Measurements from ENCODE around the gene CCDC88C.
"Not testable (repeated sequence)": the region's sequence is repeated elsewhere in the genome, so short reads cannot be mapped to it uniquely, and the experiment has no call there.

Gene CCDC88C

DNA sequence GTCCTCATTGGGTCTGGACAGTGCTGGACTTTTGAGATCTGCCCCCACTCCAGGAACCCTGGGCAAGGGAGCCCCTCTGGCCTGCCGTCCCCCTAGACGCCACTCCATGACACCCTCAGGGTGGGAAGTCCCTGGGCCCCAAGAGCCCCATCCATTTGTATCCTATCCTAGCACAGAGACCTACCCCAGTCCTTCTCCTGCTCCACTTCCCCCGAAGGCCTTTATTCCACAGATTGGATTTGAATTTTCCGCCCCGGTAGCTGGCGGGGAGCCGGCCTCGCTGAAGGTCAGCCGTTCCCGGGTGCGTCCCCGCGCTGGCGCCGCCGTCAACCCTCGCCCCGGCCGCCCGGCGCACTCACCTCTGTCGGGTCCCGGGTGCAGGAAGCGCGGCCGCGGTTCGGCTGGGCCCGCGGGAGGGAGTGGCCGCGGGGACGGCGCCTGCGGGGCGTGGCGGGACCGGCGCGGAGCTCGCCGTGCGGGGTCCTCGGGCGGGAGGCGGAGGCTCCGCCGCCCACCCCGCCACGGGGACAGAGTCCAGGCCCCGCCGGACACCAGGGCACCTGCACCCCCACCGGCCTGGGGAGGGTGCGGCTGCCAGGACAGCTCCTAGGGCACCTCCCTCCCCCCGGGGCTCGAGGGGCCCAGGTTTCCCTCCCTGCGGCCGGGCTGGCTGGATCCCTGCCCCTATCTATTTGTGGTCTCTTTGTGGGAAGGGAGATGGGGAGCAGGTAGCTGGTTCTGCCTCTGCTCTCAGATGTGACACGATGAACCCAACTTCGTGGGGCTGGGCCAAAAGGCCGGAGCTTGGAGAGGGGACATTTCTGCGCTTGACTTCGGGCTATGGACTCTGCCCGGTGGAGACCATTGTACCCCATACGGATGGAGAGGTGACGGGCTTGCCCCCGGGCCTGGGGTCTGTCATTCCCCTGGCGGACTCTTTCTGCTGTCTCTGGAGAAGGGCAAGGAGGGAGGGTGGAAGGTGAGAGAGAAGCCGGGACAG is 153.2 kb downstream of the CCDC88C start:
- DNase-seq, result no peak

DNA sequence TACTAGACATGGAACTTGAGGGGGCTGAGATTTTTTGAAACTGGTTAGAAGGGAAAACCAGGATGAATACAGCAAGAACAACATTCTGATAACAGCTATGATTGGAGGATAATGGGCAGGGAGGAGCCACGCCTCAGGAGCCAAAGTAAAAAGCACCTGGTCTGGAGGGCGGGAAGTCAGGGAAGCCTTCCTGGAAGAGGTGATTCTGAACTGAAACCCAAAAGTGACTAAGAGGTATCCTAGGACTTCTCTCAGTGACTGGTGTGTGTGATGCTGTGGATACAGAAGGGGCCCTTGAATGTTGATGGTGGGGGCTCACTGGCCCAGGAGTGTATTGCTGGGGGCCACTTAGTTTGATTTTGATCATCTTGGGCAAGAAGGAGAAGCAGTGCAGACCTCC is 154.3 kb downstream of the CCDC88C start:
- DNase-seq, result no peak

GRCh38 chr14:91261986-91262549 is 155.6 kb downstream of the CCDC88C start:
- DNase-seq, result no peak

DNA sequence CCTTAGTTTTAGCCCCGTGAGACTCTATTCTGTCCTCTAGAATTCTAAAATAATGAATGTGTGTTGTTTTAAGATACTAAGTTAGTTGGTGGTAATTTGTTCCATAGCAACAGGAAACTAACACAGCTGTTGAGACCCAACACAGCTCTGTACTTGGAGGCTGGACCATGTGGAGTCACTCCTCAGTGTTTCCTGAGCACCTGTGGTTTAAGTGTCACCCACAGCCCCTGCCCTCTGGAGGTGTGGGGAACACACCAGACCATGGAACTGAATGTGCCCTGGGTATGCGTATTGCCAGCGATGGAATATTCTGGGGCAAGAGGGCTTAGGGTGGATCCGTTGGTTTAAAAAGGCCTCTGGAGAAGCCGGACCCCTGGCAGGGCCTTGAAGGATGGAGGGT is 156.5 kb downstream of the CCDC88C start:
- DNase-seq, result no peak

GRCh38 chr14:91258876-91259275 is 158.7 kb downstream of the CCDC88C start:
- DNase-seq, result no peak

- DNase-seq, result no peak
These were observed 159.5 kb downstream of the CCDC88C start for GRCh38 chr14:91258011-91258618.

GRCh38 chr14:91257328-91258010 is 160.2 kb downstream of the CCDC88C start:
- no peak for DNase-seq

- no peak for DNase-seq
These were observed 161.0 kb downstream of the CCDC88C start for GRCh38 chr14:91256661-91257060.

GRCh38 chr14:91255026-91255695 is 162.5 kb downstream of the CCDC88C start:
- no peak for DNase-seq

DNA sequence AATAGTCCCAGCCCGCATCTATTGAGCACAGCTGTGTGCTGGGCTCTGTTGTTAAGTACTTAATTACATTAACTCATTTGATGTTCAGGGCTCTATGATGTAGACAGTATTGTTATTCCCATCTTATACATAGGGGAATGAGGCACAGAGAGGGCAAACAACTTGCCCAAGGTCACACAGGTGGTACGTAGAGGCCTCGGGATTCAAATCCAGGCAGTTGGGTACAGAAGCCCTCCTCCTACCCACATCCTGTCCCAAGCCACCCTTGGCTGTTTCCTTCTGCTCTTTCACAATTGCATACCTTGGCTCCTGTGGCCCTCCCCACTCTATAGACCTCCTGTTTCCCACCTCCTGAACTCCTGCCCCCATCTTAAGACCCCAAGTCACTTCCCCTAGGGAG is 163.2 kb downstream of the CCDC88C start:
- no peak for DNase-seq

GRCh38 chr14:91253795-91254323 is 163.8 kb downstream of the CCDC88C start:
- DNase-seq, result no peak

DNA sequence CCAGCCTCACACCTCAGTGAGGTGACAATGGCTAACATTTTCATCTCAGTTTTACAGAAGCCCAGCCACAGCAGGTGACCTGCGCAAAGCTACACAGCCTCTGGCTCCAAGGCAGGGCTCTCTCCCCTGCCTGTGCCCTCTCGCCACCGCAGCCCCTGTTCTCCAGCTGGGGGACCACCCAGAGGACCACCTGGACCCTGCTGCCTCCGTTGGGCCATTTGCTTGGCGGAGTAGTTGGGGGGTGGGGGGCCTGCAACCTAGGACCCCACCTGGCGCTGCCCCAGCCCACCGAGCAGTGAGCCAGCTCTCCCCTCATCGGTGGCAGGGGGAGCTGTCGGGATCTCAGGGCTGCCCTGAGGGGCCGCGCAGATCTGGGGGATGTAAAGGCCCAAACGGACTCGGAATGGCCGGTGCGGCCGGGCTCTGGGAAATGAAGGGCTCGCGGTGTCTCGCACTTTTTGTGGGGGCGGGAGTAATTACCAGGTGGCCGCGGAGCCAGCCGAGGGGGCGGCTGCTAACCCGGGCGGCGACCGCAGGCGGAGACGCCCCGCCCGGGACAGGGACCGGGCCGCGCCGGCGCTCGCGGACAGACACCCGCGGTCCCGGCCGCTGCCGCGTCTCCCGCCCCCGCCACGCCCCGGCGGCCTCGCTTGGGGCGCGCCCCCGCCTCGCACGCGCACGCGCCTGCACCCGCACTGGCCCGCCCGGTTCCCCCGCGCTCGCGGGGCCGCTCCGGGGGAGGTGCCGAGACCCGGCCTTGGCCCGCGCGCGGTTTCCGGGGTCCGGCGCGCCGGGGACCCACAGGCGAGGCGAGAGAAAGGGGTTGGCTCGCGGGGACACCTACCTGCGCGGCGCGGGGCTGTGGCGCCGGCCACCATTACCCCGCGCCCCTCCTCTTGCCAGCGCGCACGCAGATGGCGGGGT is 164.5 kb downstream of the CCDC88C start:
- peak; percentile 58 for DNase-seq

- no peak for DNase-seq
These were observed 166.7 kb downstream of the CCDC88C start for GRCh38 chr14:91250912-91251311.

GRCh38 chr14:91249841-91250616 is 167.6 kb downstream of the CCDC88C start:
- DNase-seq, result peak; percentile 81

GRCh38 chr14:91246051-91246852 is 171.4 kb downstream of the CCDC88C start:
- DNase-seq, result peak; percentile 19

DNA sequence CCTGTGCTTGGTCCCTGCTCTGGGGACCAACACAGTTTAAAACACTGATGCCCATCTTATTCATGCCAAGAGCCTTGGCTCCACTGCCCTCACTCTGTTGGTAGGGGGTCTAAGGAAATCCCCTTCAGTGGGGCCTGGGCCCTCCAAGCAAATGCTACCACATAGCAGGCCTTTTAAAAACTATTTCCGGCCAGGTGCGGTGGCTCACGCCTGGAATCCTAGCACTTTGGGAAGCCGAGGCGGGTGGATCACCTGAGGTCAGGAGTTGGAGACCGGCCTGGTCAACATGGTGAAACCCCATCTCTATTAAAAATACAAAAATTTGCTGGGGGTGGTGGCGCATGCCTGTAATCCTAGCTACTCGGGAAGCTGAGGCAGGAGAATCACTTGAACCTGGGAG is 172.0 kb downstream of the CCDC88C start:
- DNase-seq, result not testable (repeated sequence)

DNA sequence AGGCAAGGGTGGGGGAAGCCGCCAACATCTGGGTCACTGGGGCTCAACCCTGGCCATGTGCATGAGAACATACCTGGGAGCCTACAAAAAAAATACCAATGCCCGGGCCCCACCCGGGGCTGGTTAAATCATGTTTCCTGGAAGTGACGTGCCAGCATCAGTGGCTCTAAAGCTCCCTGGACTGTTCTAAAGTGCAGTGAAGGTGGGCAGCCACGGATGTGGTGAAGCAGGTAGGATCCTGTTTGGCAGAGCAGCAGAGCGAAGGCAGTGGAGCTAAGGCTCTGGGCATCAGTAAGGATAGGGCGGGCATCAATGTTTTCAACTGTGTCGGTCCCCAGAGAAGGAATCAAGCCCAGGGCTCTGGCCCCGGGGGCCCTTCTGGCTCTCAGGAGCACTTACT is 172.6 kb downstream of the CCDC88C start:
- no peak for DNase-seq

- DNase-seq, result peak; percentile 32
These were observed 173.1 kb downstream of the CCDC88C start, which contains the start of gene GPR68 for GRCh38 chr14:91244501-91244901. Gene GPR68 (minus strand): TSS chr14:91244704. CDS start chr14:91235050, 9,654 bp downstream.

GRCh38 chr14:91243074-91243471 is 174.5 kb downstream of the CCDC88C start:
- DNase-seq, result no peak
